Liver (tissue), 3 donors: ENCODE results near the gene XG.

Experiments used
- SP1 ChIP-seq: IDR thresholded peaks from 2 replicates; pipeline ENCODE4 v1.6.1; 2018; ENCODE audit warnings: antibody characterized with exemption, mild to moderate bottlenecking
- TAF1 ChIP-seq: conservative IDR thresholded peaks from 2 replicates; pipeline ENCODE4 v1.6.1; 2016; ENCODE audit warnings: antibody characterized with exemption, mild to moderate bottlenecking
- YY1 ChIP-seq: IDR thresholded peaks from 2 replicates; pipeline ENCODE4 v1.6.1; 2016; ENCODE audit warnings: antibody characterized with exemption, mild to moderate bottlenecking
- TF ChIP-seq, protein P1 (sequence below): fragments of 150-350 bp; IDR thresholded peaks from 2 replicates; pipeline ENCODE4 v1.5.1; 2017; ENCODE audit warnings: improper control_type of control experiment, low read depth, low read length; ENCODE audit not compliant: missing input control
- TF ChIP-seq, protein P2 (sequence below): IDR thresholded peaks from 2 replicates; pipeline ENCODE4 v1.6.1; 2016; ENCODE audit warnings: antibody characterized with exemption
- TF ChIP-seq, protein P3 (sequence below): IDR thresholded peaks from 2 replicates; pipeline ENCODE4 v1.6.1; 2016; ENCODE audit warnings: antibody characterized with exemption, mild to moderate bottlenecking
- donor health status: healthy.
- donor health status: healthy.

- TF ChIP-seq SP1 (no peak), TAF1 (no peak), YY1 (no peak)
- TF ChIP-seq, protein P1, sequence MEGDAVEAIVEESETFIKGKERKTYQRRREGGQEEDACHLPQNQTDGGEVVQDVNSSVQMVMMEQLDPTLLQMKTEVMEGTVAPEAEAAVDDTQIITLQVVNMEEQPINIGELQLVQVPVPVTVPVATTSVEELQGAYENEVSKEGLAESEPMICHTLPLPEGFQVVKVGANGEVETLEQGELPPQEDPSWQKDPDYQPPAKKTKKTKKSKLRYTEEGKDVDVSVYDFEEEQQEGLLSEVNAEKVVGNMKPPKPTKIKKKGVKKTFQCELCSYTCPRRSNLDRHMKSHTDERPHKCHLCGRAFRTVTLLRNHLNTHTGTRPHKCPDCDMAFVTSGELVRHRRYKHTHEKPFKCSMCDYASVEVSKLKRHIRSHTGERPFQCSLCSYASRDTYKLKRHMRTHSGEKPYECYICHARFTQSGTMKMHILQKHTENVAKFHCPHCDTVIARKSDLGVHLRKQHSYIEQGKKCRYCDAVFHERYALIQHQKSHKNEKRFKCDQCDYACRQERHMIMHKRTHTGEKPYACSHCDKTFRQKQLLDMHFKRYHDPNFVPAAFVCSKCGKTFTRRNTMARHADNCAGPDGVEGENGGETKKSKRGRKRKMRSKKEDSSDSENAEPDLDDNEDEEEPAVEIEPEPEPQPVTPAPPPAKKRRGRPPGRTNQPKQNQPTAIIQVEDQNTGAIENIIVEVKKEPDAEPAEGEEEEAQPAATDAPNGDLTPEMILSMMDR, result no peak
- TF ChIP-seq, protein P2, sequence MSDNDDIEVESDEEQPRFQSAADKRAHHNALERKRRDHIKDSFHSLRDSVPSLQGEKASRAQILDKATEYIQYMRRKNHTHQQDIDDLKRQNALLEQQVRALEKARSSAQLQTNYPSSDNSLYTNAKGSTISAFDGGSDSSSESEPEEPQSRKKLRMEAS, result no peak
- TF ChIP-seq, protein P3, sequence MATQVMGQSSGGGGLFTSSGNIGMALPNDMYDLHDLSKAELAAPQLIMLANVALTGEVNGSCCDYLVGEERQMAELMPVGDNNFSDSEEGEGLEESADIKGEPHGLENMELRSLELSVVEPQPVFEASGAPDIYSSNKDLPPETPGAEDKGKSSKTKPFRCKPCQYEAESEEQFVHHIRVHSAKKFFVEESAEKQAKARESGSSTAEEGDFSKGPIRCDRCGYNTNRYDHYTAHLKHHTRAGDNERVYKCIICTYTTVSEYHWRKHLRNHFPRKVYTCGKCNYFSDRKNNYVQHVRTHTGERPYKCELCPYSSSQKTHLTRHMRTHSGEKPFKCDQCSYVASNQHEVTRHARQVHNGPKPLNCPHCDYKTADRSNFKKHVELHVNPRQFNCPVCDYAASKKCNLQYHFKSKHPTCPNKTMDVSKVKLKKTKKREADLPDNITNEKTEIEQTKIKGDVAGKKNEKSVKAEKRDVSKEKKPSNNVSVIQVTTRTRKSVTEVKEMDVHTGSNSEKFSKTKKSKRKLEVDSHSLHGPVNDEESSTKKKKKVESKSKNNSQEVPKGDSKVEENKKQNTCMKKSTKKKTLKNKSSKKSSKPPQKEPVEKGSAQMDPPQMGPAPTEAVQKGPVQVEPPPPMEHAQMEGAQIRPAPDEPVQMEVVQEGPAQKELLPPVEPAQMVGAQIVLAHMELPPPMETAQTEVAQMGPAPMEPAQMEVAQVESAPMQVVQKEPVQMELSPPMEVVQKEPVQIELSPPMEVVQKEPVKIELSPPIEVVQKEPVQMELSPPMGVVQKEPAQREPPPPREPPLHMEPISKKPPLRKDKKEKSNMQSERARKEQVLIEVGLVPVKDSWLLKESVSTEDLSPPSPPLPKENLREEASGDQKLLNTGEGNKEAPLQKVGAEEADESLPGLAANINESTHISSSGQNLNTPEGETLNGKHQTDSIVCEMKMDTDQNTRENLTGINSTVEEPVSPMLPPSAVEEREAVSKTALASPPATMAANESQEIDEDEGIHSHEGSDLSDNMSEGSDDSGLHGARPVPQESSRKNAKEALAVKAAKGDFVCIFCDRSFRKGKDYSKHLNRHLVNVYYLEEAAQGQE, result no peak
Observed at GRCh38 chrX:2774057-2774456, 22.2 kb downstream of the XG start.
